H1 (cell line): ENCODE results near the gene SAMD15. TPM values are rescaled to one million over a fixed set of nuclear protein-coding genes. Genes with fewer than 3 reads are reported as not detected.

Source experiments
- CTCF ChIA-PET: fragments of 300-600 bp; sonication (Branson Sonifier 250); formaldehyde crosslinking; loops from one replicate; lab custom pipeline; 2021; ENCODE audit not compliant: partially characterized antibody; lab: Charles Lee
- POLR2A ChIA-PET: fragments of 300-600 bp; sonication (Branson Sonifier 250); formaldehyde crosslinking; loops from one replicate; lab custom pipeline; 2021; ENCODE audit warnings: inconsistent platforms; ENCODE audit not compliant: partially characterized antibody; lab: Charles Lee
- DNase-seq, 2 experiments: peaks; one replicate each; pipeline versions ENCODE4 v3.0.0 to v3.0.0-alpha.2; 2010 to 2022; ENCODE audit warnings: low spot score in 2 of 2, low read depth in 1 of 2, mixed read lengths in 1 of 2
- FAIRE-seq: peaks from 2 replicates; lab custom pipeline; 2011; peaks lifted over from hg19 to GRCh38; lab: Jason Lieb, UNC
- H2AFZ ChIP-seq: 2 replicates; pipeline ENCODE4 v1.8.1; 2012; ENCODE audit warnings: low read length, inconsistent platforms
- H2AK5ac ChIP-seq: 2 replicates; pipeline ENCODE4 v1.6.1; 2013; ENCODE audit warnings: low read depth, low read length
- H2BK120ac ChIP-seq: replicated peaks from 2 replicates; pipeline ENCODE3; 2013; ENCODE audit warnings: low read depth, low read length, inconsistent platforms
- H2BK12ac ChIP-seq: 2 replicates; pipeline ENCODE4 v1.6.1; 2013; ENCODE audit warnings: low read depth, low read length
- H2BK15ac ChIP-seq: 2 replicates; pipeline ENCODE4 v1.6.1; 2013; ENCODE audit warnings: low read length
- H2BK20ac ChIP-seq: 2 replicates; pipeline ENCODE4 v1.6.1; 2013; ENCODE audit warnings: low read length
- H2BK5ac ChIP-seq: 2 replicates; pipeline ENCODE4 v1.6.1; 2013; ENCODE audit warnings: low read depth, low read length
- H3K14ac ChIP-seq: 2 replicates; pipeline ENCODE4 v1.6.1; 2013; ENCODE audit warnings: inconsistent platforms; ENCODE audit not compliant: insufficient read length
- H3K18ac ChIP-seq: 2 replicates; pipeline ENCODE4 v1.6.1; 2013; ENCODE audit warnings: low read length; ENCODE audit errors: extremely low read depth
- H3K23ac ChIP-seq: 2 replicates; pipeline ENCODE4 v1.6.1; 2013; ENCODE audit warnings: inconsistent platforms; ENCODE audit not compliant: insufficient read length
- H3K23me2 ChIP-seq: 2 replicates; pipeline ENCODE4 v1.6.1; 2013; ENCODE audit warnings: low read depth, low read length
- H3K27ac ChIP-seq: 2 replicates; pipeline ENCODE4 v1.6.1; 2011; ENCODE audit warnings: low read depth, low read length, inconsistent platforms
- H3K27me3 ChIP-seq, 4 experiments: replicated peaks in 1 of 4; 1 replicate in 1 of 4; 2 replicates in 3 of 4; pipeline versions ENCODE4 v1.6.1 to v1.8.1; 2011 to 2013; ENCODE audit warnings: low read length in 3 of 4, mild to moderate bottlenecking in 3 of 4, inconsistent platforms in 2 of 4, mixed read lengths in 2 of 4, moderate library complexity in 1 of 4; ENCODE audit not compliant: control insufficient read depth in 3 of 4, insufficient read depth in 3 of 4; ENCODE audit errors: extremely low read depth in 1 of 4
- H3K36me3 ChIP-seq, 4 experiments: 2 replicates each; pipeline versions ENCODE4 v1.6.1 to v1.8.1; 2011 to 2013; ENCODE audit warnings: mild to moderate bottlenecking in 4 of 4, low read length in 3 of 4, moderate library complexity in 2 of 4, control low read depth in 1 of 4, inconsistent platforms in 1 of 4; ENCODE audit not compliant: insufficient read depth in 4 of 4, control insufficient read depth in 2 of 4
- H3K4ac ChIP-seq: replicated peaks from 2 replicates; pipeline ENCODE3; 2013; ENCODE audit warnings: low read length, low read depth, mixed read lengths, inconsistent platforms; ENCODE audit not compliant: insufficient read length
- H3K4me1 ChIP-seq, 4 experiments: replicated peaks in 1 of 4; 1 replicate in 1 of 4; 2 replicates in 3 of 4; pipeline versions ENCODE4 v1.6.1 to v1.8.1; 2011 to 2013; ENCODE audit warnings: low read length in 3 of 4, inconsistent platforms in 2 of 4, mixed read lengths in 1 of 4; ENCODE audit not compliant: insufficient read depth in 4 of 4, control insufficient read depth in 3 of 4
- H3K4me2 ChIP-seq, 2 experiments: 2 replicates each; pipeline versions ENCODE4 v1.6.1 to v1.8.1; 2011 to 2013; ENCODE audit warnings: low read depth in 2 of 2, low read length in 2 of 2, control low read depth in 1 of 2, inconsistent platforms in 1 of 2, mild to moderate bottlenecking in 1 of 2; ENCODE audit not compliant: insufficient read depth in 1 of 2
- H3K4me3 ChIP-seq, 4 experiments: fragments of 200-600, 300-600 bp in 1 of 4; sonication (generic), shearing (Covaris generic), sonication (Bioruptor Twin) in 1 of 4; 2 replicates each; pipeline versions ENCODE4 v1.5.1 to v1.8.1; 2011 to 2016; ENCODE audit warnings: low read length in 4 of 4, low read depth in 3 of 4, control low read depth in 2 of 4, inconsistent platforms in 2 of 4, mild to moderate bottlenecking in 2 of 4, mixed read lengths in 1 of 4, moderate library complexity in 1 of 4; ENCODE audit not compliant: insufficient read depth in 2 of 4; ENCODE audit errors: extremely low read depth in 1 of 4
- H3K56ac ChIP-seq: replicated peaks from 2 replicates; pipeline ENCODE3; 2013; ENCODE audit warnings: low read depth, mild to moderate bottlenecking, mixed read lengths, low read length, inconsistent platforms; ENCODE audit not compliant: insufficient read length
- H3K79me1 ChIP-seq: 2 replicates; pipeline ENCODE4 v1.6.1; 2013; ENCODE audit warnings: low read depth, low read length, control low read depth
- H3K79me2 ChIP-seq, 2 experiments: 2 replicates each; pipeline versions ENCODE4 v1.6.1 to v1.8.1; 2012 to 2013; ENCODE audit warnings: low read length in 2 of 2, mild to moderate bottlenecking in 2 of 2, inconsistent platforms in 1 of 2; ENCODE audit not compliant: insufficient read depth in 2 of 2, control insufficient read depth in 1 of 2
- H3K9ac ChIP-seq, 4 experiments: replicated peaks in 1 of 4; 1 replicate in 1 of 4; 2 replicates in 3 of 4; pipeline versions ENCODE4 v1.6.1 to v1.8.1; 2011 to 2013; ENCODE audit warnings: low read depth in 3 of 4, low read length in 3 of 4, control low read depth in 2 of 4, mild to moderate bottlenecking in 2 of 4, moderate library complexity in 2 of 4, inconsistent platforms in 1 of 4; ENCODE audit errors: extremely low read depth in 1 of 4
- H3K9me3 ChIP-seq, 2 experiments: 2 replicates each; pipeline versions ENCODE4 v1.6.1 to v1.8.1; 2012 to 2013; ENCODE audit warnings: mild to moderate bottlenecking in 2 of 2, moderate library complexity in 2 of 2, control low read depth in 1 of 2, inconsistent platforms in 1 of 2, low read depth in 1 of 2, low read length in 1 of 2, mixed read lengths in 1 of 2; ENCODE audit not compliant: insufficient read depth in 2 of 2
- H4K20me1 ChIP-seq, 2 experiments: replicated peaks in 1 of 2; 2 replicates each; pipeline versions ENCODE3 to v1.8.1; 2011 to 2013; ENCODE audit warnings: inconsistent platforms in 2 of 2, low read length in 2 of 2, mild to moderate bottlenecking in 1 of 2; ENCODE audit not compliant: insufficient read depth in 2 of 2, control insufficient read depth in 1 of 2
- H4K5ac ChIP-seq: 2 replicates; pipeline ENCODE4 v1.6.1; 2013; ENCODE audit warnings: low read length, low read depth, mixed read lengths, inconsistent platforms; ENCODE audit not compliant: insufficient read length
- H4K8ac ChIP-seq: 2 replicates; pipeline ENCODE4 v1.8.0; 2013; ENCODE audit warnings: mild to moderate bottlenecking, moderate library complexity, low read length, inconsistent platforms; ENCODE audit not compliant: insufficient read depth; ENCODE audit errors: extremely low read depth
- H4K91ac ChIP-seq: replicated peaks from 2 replicates; pipeline ENCODE3; 2013; ENCODE audit warnings: low read length, mixed read lengths, inconsistent platforms; ENCODE audit not compliant: insufficient read length
- RBBP5 ChIP-seq: IDR thresholded peaks from 2 replicates; pipeline ENCODE4 v1.7.1; 2012; ENCODE audit warnings: low read depth, mild to moderate bottlenecking, inconsistent platforms, low read length, moderate library complexity, borderline replicate concordance
- SAP30 ChIP-seq: fragments of 300-600 bp; sonication (generic); IDR thresholded peaks from 2 replicates; pipeline ENCODE4 v1.7.1; 2012; ENCODE audit warnings: low read length, moderate library complexity, mild to moderate bottlenecking, inconsistent platforms; ENCODE audit not compliant: insufficient read depth, insufficient replicate concordance
- WGBS, 2 experiments: shearing (Covaris generic) in 1 of 2; methylation state at CpG; one replicate each; pipeline versions ENCODE4 v1.1.6 to v1.1.7; 2013 to 2015; ENCODE audit warnings: low lambda C conversion rate in 2 of 2, mixed read lengths in 2 of 2, inconsistent platforms in 1 of 2, low coverage in 1 of 2, missing lambda C conversion rate in 1 of 2; ENCODE audit not compliant: insufficient replicate concordance in 2 of 2, insufficient coverage in 1 of 2, insufficient read length in 1 of 2; ENCODE audit errors: extremely low coverage in 1 of 2, missing lambda C conversion rate in 1 of 2; 5-methylcytosine and 5-hydroxymethylcytosine counted together
- polyA plus RNA-seq, 7 experiments: library from polyadenylated mRNA; depleted of rRNA in 3 of 7; stranded (reverse) in 5 of 7; unstranded in 2 of 7; fragments of >200 nt in 5 of 7; fragments of 200-250 nt in 2 of 7; gene quantifications; 1 replicate in 5 of 7; 2 replicates in 1 of 7; 4 replicates in 1 of 7; pipeline versions ENCODE4 v1.2.1 to v1.2.3, GENCODE V29; 2011 to 2013; ENCODE audit warnings: missing spikeins in 2 of 7, mixed read lengths in 2 of 7
- total RNA-seq: library from RNA; stranded (reverse); fragmentation: NEBNext Ultra II Directional; extraction: Animal tissue kit (Norgen Biotek cat#: 25700); gene quantifications from 2 replicates; pipeline ENCODE4 v1.2.1, GENCODE V29; 2021

SAMD15 gene
- total and polyA plus RNA-seq, 2 of the 8 experiments (the other 6 are each of a cell fraction or from before 2014, with no cell fraction given) = 0.17 to 1.0 TPM

DNA sequence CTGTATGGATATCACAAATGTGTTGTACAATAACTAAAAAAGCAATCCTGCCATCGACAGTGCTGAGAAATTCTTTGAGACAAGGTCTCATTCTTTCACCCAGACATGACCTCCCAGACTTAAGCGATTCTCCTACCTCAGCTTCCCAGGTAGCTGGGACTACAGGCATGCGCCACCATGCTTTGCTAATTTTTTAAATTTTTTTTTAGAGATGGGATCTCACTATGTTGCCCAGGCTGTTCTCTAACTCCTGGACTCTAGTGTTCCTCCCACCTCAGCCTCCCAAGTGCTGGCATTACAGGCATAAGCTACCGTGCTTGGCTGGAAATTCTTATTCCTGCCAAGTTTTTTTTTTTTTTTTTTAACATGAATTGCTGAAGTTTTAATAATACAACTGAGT, 62.7 kb downstream of the SAMD15 start:
- Histone ChIP-seq H2BK5ac (no peak overlapping the region), H2AFZ (no peak overlapping the region), H3K27me3 (no peaks in the 10 kb centered on the region), H4K5ac (no peak overlapping the region), H3K4me3 (no peak overlapping the region), H3K23me2 (no peaks in the 10 kb centered on the region), H3K9me3 (no peaks in the 10 kb centered on the region), H3K4ac (no peak overlapping the region), H3K9ac (no peak overlapping the region), H3K56ac (no peak overlapping the region), H2BK12ac (no peak overlapping the region), H4K20me1 (peaks cover 0 to 2% of the 10 kb centered on the region in 2 experiments), H3K27ac (no peak overlapping the region), H2BK15ac (no peak overlapping the region), H2BK120ac (no peak overlapping the region), H3K14ac (no peak overlapping the region), H3K4me2 (no peak overlapping the region), H3K79me1 (no peaks in the 10 kb centered on the region), H3K36me3 (peaks cover 4 to 26% (median 23%) of the 10 kb centered on the region in 4 experiments; a peak in 7 of 8 replicates), H2AK5ac (no peak overlapping the region), H2BK20ac (no peak overlapping the region), H4K8ac (no peak overlapping the region), H3K4me1 (no peaks in the 10 kb centered on the region), H3K79me2 (no peaks in the 10 kb centered on the region), H3K18ac (no peak overlapping the region), H3K23ac (no peak overlapping the region), H4K91ac (no peak overlapping the region)
- DNase-seq = no peak
- POLR2A ChIA-PET = no interaction called here
- FAIRE-seq = no peak
- CTCF ChIA-PET = no interaction called here
- 94% methylated on average over 4 of the region's 4 CpGs; no CpG with 5 or more reads in 1 of the 2 experiments for WGBS, 2 experiments
- no peak for TF ChIP-seq RBBP5
- no peak for TF ChIP-seq SAP30

Other genes starting within 250 kb of the SAMD15 start
- gene ZDHHC22, start 235.6 kb upstream of the SAMD15 start, total RNA-seq = 55.2 and 59.3 TPM in 2 replicates
- 23.8 and 30.7 TPM in 2 replicates for gene ZDHHC22, start 235.6 kb upstream of the SAMD15 start, polyA plus RNA-seq (2011; rRNA removed)
- 7.0 and 7.6 TPM in 2 replicates for gene TMEM63C, start 195.6 kb upstream of the SAMD15 start, total RNA-seq
- gene TMEM63C, start 195.6 kb upstream of the SAMD15 start, polyA plus RNA-seq (2011; rRNA removed) = 3.0 and 3.7 TPM in 2 replicates
- 0.30 and 0.55 TPM in 2 replicates for gene NGB, start 106.2 kb upstream of the SAMD15 start, total RNA-seq
- 0.60 and 0.78 TPM in 2 replicates for gene NGB, start 106.2 kb upstream of the SAMD15 start, polyA plus RNA-seq (2011; rRNA removed)
- 41.2 and 44.9 TPM in 2 replicates for gene POMT2, start 56.5 kb upstream of the SAMD15 start, total RNA-seq
- 20.8 and 34.1 TPM in 2 replicates for gene POMT2, start 56.5 kb upstream of the SAMD15 start, polyA plus RNA-seq (2011; rRNA removed)
- gene GSTZ1, start 56.3 kb upstream of the SAMD15 start, total RNA-seq = 26.6 and 29.1 TPM in 2 replicates
- 33.6 and 40.3 TPM in 2 replicates for gene GSTZ1, start 56.3 kb upstream of the SAMD15 start, polyA plus RNA-seq (2011; rRNA removed)
- gene TMED8, start 285 bp upstream of the SAMD15 start, total RNA-seq = 13.1 and 13.4 TPM in 2 replicates
- 4.8 and 5.5 TPM in 2 replicates for gene TMED8, start 285 bp upstream of the SAMD15 start, polyA plus RNA-seq (2011; rRNA removed)
- 0.48 TPM in 1 of 2 replicates, not detected in the other for gene NOXRED1, start 46.1 kb downstream of the SAMD15 start, total RNA-seq
- gene NOXRED1, start 46.1 kb downstream of the SAMD15 start, polyA plus RNA-seq (2011; rRNA removed) = 0.14 and 0.23 TPM in 2 replicates
- gene VIPAS39, start 80.2 kb downstream of the SAMD15 start, total RNA-seq = 16.3 and 19.6 TPM in 2 replicates
- gene VIPAS39, start 80.2 kb downstream of the SAMD15 start, polyA plus RNA-seq (2011; rRNA removed) = 13.3 and 20.6 TPM in 2 replicates
- 215 and 221 TPM in 2 replicates for gene AHSA1, start 80.7 kb downstream of the SAMD15 start, total RNA-seq
- 155 and 174 TPM in 2 replicates for gene AHSA1, start 80.7 kb downstream of the SAMD15 start, polyA plus RNA-seq (2011; rRNA removed)
- gene ISM2, start 121.4 kb downstream of the SAMD15 start, total RNA-seq = 0.52 TPM in 2 replicates
- gene ISM2, start 121.4 kb downstream of the SAMD15 start, polyA plus RNA-seq (2011; rRNA removed) = 0.61 and 0.79 TPM in 2 replicates
- gene SPTLC2, start 239.3 kb downstream of the SAMD15 start, total RNA-seq = 31.8 and 35.1 TPM in 2 replicates
- 7.6 and 8.9 TPM in 2 replicates for gene SPTLC2, start 239.3 kb downstream of the SAMD15 start, polyA plus RNA-seq (2011; rRNA removed)